ENCODE measurements around the gene TIMM10B.

The TIMM10B gene

DNA sequence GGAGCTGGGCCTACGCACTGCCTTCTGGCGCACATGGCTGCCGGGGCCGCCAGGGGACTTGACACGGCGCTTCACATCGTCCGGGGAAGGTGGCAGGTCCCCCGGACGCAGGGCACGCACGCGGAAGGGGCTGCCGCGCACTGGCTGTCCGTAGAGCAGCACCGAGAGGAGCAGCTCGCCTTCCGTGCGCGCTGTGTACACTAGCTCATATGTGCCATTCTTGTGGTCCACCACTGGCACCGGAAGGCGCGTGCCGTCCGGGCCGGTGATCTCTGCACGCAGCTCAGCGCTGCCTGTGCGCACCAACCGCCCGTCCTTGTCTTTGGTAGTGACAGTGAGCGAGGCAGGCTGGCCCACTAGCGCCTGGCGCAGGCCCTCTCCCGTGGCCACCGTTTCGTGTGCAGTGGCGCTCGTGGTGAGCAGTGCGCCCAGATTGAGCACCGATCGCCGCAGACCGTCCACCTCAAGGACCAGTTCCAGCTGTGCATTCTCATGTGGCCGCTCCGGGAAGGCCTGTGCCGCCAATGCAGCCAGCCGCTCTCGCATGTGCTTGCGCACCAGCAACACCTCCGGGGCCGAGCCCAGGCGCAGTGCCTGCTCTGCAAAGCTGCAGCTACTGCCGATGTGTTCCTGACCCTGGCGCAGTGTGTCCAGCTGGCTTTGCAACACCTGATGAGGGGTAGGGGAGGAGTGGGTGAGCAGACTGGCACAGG is 24.8 kb upstream of the TIMM10B start:
- Histone ChIP-seq H3K36me3 (replicated peaks) (peaks cover 11% of the 10 kb centered on the region), H3K27me3 (ENCODE audit: low read depth) (no peaks in the 10 kb centered on the region), H3K9me3 (no peaks in the 10 kb centered on the region), H3K4me1 (no peaks in the 10 kb centered on the region), H3K4me3 (no peak overlapping the region)
- in situ Hi-C loops (cut with MboI; ENCODE audit: low sequenced_read_pairs): no loop called here
- DNase-seq (ENCODE audit: low spot score in 2 of 2): no peak

GRCh38 chr11:6457581-6458320 is 23.6 kb upstream of the TIMM10B start:
- Histone ChIP-seq H3K9me3 (no peaks in the 10 kb centered on the region), H3K27me3 (ENCODE audit: low read depth) (no peaks in the 10 kb centered on the region), H3K36me3 (replicated peaks) (peaks cover 11% of the 10 kb centered on the region), H3K4me1 (no peaks in the 10 kb centered on the region), H3K4me3 (no peak overlapping the region)
- in situ Hi-C loops (cut with MboI; ENCODE audit: low sequenced_read_pairs): no loop called here
- DNase-seq (ENCODE audit: low spot score in 2 of 2): no peak

DNA sequence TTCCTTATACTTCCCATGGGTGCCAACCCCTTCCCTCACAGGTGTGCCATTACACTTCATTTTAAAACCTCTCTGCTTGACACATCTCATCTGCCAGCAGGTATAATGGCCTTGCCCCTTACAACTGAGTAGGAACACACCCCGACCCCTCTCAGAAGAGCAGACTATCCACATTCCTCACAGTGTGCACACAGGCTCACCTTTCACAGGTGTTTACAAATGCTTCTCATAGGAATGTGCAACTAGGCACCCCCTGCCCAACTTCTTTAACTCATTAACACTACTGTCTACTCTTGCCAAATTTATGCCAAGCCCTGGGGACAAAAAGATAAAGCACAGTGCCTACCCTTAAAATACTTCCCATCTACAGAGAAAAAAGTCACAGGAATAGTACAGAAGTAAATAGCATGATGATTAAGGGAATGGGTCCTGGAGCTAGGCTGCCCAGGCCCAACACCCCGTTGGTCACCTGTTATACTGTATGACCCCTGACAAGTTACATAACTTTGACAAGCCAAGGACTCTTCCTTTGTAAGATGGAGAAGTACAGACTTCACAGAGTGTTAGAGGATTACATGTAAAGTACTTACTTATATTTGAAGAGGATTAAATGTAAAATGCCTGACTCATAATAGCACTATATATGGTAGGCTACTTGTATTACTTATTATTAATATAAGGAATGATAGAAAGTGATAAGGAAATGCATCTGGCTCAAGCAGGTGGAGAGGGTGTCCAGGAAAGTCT is 22.8 kb upstream of the TIMM10B start:
- Histone ChIP-seq H3K27me3 (ENCODE audit: low read depth) (no peaks in the 10 kb centered on the region), H3K9me3 (no peaks in the 10 kb centered on the region), H3K4me1 (no peaks in the 10 kb centered on the region), H3K4me3 (no peak overlapping the region), H3K36me3 (replicated peaks) (peaks cover 11% of the 10 kb centered on the region)
- DNase-seq (ENCODE audit: low spot score in 2 of 2): no peak
- in situ Hi-C loops (cut with MboI; ENCODE audit: low sequenced_read_pairs): no loop called here

GRCh38 chr11:6459099-6459450 is 22.2 kb upstream of the TIMM10B start:
- peaks cover 15% of the 10 kb centered on the region for H3K36me3 ChIP-seq (replicated peaks)

DNA sequence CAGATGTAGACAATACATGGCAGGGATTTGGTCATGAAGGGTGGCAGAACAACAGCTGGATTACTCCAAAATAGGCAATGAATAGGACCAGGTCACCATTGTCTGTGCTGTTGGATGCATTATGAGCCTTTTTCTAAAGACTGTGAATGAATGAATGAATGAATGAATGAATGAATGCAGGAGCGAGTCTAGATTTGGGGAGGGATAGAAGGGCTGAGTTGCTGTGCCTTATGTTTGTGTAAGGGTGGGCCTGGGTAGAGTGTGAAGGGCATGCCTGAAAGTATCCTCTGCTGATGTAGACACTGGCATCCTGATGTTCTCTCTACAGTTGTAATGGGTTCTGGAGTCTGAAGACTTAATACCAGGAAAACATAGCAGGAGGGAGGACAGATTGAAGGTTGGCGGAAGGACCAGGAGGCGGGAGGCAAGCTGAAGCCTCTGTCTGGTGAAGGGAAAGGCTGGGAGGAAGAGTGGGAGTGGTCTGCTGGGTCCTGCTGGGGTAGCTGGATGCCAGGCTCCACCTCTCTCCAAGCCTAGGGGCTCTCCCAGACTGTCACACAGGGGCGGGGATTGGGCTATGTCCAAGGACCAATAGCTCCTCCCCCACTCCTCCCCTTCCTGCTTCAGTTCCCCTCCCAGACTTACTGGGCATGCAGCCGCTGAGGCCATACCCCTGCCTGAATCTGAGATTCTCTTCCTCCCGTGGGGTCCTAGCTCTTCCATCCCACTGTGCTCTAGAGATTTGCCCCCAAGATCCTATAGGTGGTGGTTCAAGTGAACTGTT is 12.4 kb upstream of the TIMM10B start:
- DNase-seq (ENCODE audit: low spot score in 2 of 2): peak; percentile 82 to 94
- H3K36me3 ChIP-seq (replicated peaks): peaks cover 6% of the 10 kb centered on the region; the same call in 1 of the 2 replicates
- in situ Hi-C loops (cut with MboI; ENCODE audit: low sequenced_read_pairs): no loop called here

More at GRCh38 chr11:6459099-6459450, 22.2 kb upstream of the TIMM10B start:
- DNase-seq (ENCODE audit: low spot score in 2 of 2): no peak
- H3K9me3 ChIP-seq: no peaks in the 10 kb centered on the region
- in situ Hi-C loops (cut with MboI; ENCODE audit: low sequenced_read_pairs): no loop called here
- no peaks in the 10 kb centered on the region for H3K4me1 ChIP-seq
- no peaks in the 10 kb centered on the region for H3K27me3 ChIP-seq (ENCODE audit: low read depth)
- no peak overlapping the region for H3K4me3 ChIP-seq

GRCh38 chr11:6469599-6469998 is 11.7 kb upstream of the TIMM10B start:
- Histone ChIP-seq H3K36me3 (replicated peaks) (no peaks in the 10 kb centered on the region; the same call in 1 of the 2 replicates), H3K27me3 (ENCODE audit: low read depth) (no peaks in the 10 kb centered on the region), H3K4me1 (peaks cover 14% of the 10 kb centered on the region), H3K9me3 (no peaks in the 10 kb centered on the region), H3K4me3 (no peak overlapping the region)
- in situ Hi-C loops (cut with MboI; ENCODE audit: low sequenced_read_pairs): no loop called here
- no peak for DNase-seq (ENCODE audit: low spot score in 2 of 2)

More for the DNA sequence above, 12.4 kb upstream of the TIMM10B start:
- Histone ChIP-seq H3K4me1 (peaks cover 9% of the 10 kb centered on the region), H3K9me3 (no peaks in the 10 kb centered on the region), H3K27me3 (ENCODE audit: low read depth) (no peaks in the 10 kb centered on the region), H3K4me3 (no peak overlapping the region)

DNA sequence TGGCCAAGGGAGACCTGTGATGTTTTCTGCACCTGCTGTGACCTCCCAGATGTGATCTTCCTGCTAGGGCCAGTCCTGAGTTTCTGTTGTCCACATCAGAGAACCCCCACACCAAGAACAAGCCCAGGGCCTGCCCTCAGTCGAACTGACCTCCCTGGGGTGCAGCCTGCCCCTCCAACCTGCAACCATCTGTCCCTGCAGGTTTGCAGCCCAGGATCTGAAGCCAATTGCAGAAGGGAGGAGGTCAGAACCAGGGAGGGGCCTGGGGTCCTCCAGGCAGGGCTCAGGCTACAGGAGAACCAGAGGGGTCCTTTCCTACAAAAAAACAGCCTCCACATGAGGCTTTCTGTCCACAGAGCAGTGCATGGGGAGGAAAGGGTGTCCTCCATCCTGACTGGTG is 8.4 kb upstream of the TIMM10B start:
- Histone ChIP-seq H3K36me3 (replicated peaks) (peaks cover 14% of the 10 kb centered on the region), H3K27me3 (ENCODE audit: low read depth) (no peaks in the 10 kb centered on the region), H3K9me3 (no peaks in the 10 kb centered on the region), H3K4me1 (peaks cover 14% of the 10 kb centered on the region), H3K4me3 (peak overlapping the region; percentile 79)
- no peak for DNase-seq (ENCODE audit: low spot score in 2 of 2)
- in situ Hi-C loops (cut with MboI; ENCODE audit: low sequenced_read_pairs): no loop called here

- Histone ChIP-seq H3K9me3 (no peaks in the 10 kb centered on the region), H3K4me1 (peaks cover 13% of the 10 kb centered on the region), H3K36me3 (replicated peaks) (peaks cover 22% of the 10 kb centered on the region), H3K27me3 (ENCODE audit: low read depth) (no peaks in the 10 kb centered on the region), H3K4me3 (peak within 1 kb of the TSS; percentile 79)
- peak; percentile 79 to 95 for DNase-seq (ENCODE audit: low spot score in 2 of 2)
- in situ Hi-C loops (cut with MboI; ENCODE audit: low sequenced_read_pairs): no loop called here
Measured at GRCh38 chr11:6473451-6474412, 7.6 kb upstream of the TIMM10B start, which contains the start of gene TRIM3. Gene TRIM3, minus strand, starts transcription at chr11:6473941. Its CDS starts 8,246 bp downstream, at chr11:6465695.

- in situ Hi-C loops (cut with MboI; ENCODE audit: low sequenced_read_pairs): no loop called here
- H3K9me3 ChIP-seq: no peaks in the 10 kb centered on the region
- DNase-seq (ENCODE audit: low spot score in 2 of 2): no peak
- peaks cover 8% of the 10 kb centered on the region for H3K4me1 ChIP-seq
- H3K36me3 ChIP-seq (replicated peaks): peaks cover 28% of the 10 kb centered on the region
- peak overlapping the region; percentile 46 for H3K4me3 ChIP-seq
- H3K27me3 ChIP-seq (ENCODE audit: low read depth): no peaks in the 10 kb centered on the region
Measured at GRCh38 chr11:6474413-6474792, 6.9 kb upstream of the TIMM10B start.

DNA sequence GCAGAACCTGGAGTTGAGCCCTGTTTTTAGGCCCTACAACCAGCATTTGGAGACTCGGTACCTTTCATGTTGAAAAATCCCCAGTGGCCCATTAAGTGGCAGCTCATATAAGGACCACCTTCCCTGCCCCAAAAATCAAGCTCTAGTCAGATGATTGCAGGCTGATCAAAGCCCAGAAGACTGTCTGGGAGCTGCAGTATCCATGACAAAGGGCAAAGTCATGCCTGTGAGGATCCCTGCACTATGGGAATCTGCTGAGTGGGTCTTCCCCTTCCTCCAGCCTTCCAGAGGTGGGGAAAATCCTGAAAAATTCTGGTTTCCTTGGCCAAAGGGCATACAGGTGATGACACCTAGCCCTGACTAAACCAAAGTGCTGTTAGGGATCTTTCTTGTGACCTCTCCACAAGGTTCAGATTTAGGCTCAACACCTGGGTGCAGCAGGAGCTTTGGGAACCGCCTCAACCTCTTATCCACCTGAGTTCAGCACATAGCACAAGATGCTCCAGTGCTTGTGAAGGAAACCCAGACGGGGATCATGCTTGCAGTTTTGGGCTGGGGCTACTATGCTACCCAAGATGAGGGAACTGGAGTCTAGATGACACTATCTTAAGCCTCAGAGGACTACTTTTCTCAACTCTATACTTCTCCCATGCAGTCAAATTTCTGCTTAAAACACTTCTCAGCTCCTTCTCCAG is 6.3 kb upstream of the TIMM10B start:
- H3K4me3 ChIP-seq: no peak overlapping the region
- in situ Hi-C loops (cut with MboI; ENCODE audit: low sequenced_read_pairs): no loop called here
- no peaks in the 10 kb centered on the region for H3K9me3 ChIP-seq
- H3K36me3 ChIP-seq (replicated peaks): peaks cover 31% of the 10 kb centered on the region
- peaks cover 5% of the 10 kb centered on the region for H3K4me1 ChIP-seq
- DNase-seq (ENCODE audit: low spot score in 2 of 2): no peak
- H3K27me3 ChIP-seq (ENCODE audit: low read depth): no peaks in the 10 kb centered on the region

DNA sequence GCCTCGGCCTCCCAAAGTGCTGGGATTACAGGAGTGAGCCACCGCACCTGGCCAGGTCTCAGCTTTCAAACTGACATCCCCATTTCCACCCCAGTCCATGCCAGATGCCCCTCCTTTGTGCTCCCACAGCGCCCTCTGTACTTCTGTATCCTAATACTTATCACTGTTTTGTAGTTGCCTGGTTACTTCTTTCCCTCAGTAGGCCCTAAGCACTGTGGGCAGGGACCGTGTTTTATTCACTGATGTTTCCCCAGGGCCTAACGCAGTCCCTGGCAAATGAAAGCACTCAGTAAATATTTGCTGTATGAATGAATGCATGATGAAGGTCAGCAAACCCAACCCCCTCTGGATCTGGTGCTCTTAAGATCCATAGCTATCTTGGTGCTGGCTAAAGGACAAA is 5.4 kb upstream of the TIMM10B start:
- in situ Hi-C loops (cut with MboI; ENCODE audit: low sequenced_read_pairs): no loop called here
- Histone ChIP-seq H3K36me3 (replicated peaks) (peaks cover 31% of the 10 kb centered on the region), H3K9me3 (no peaks in the 10 kb centered on the region), H3K4me3 (no peak overlapping the region), H3K27me3 (ENCODE audit: low read depth) (no peaks in the 10 kb centered on the region), H3K4me1 (peaks cover 5% of the 10 kb centered on the region)
- no peak for DNase-seq (ENCODE audit: low spot score in 2 of 2)

DNA sequence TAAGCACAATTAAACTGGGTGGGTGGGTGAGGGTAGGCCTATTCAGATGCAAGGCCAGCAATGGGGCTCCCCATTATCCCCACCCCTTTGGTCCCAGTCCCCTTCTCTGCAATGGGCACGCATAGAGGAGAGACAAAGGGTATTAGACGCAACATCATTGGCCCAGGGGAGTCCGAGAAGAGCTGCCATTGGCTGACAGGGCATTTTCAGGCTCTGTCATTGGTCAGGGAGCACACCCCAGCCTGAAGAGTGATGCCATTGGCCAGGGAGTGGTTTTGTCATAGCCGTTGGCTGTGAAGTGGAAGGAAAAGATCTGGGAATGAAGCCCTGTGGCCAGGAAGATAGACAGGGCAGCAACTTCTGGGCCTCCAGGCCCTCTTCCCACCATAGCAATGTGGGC is 4.7 kb upstream of the TIMM10B start:
- H3K4me1 ChIP-seq: peaks cover 5% of the 10 kb centered on the region
- H3K4me3 ChIP-seq: no peak overlapping the region
- no peaks in the 10 kb centered on the region for H3K27me3 ChIP-seq (ENCODE audit: low read depth)
- no peaks in the 10 kb centered on the region for H3K9me3 ChIP-seq
- H3K36me3 ChIP-seq (replicated peaks): peaks cover 31% of the 10 kb centered on the region
- in situ Hi-C loops (cut with MboI; ENCODE audit: low sequenced_read_pairs): no loop called here
- no peak for DNase-seq (ENCODE audit: low spot score in 2 of 2)

Data from HAP-1 (cell line).